A549 (cell line): ENCODE results near the gene SLC12A2. TPM values are rescaled to one million over a fixed set of nuclear protein-coding genes. Genes with fewer than 3 reads are reported as not detected.

ENCODE experiments used
- ATAC-seq, 2 experiments: fragments of 200-7000 bp in 1 of 2; fragments of >200 bp in 1 of 2; cut with Nextera tagmentation in 1 of 2; cut with Tn5 transposase in 1 of 2; 3 replicates each; pipeline versions ENCODE4 v1.8.0 to v1.9.1; 2018 to 2020; ENCODE audit warnings: mild to moderate bottlenecking in 1 of 2, moderate library complexity in 1 of 2
- CTCF ChIA-PET: fragments of 300-600 bp; sonication (Branson Sonifier 250); formaldehyde crosslinking; extraction: SDS; loops from one replicate; lab custom pipeline; 2021; ENCODE audit warnings: antibody characterized with exemption, inconsistent platforms; lab: Yijun Ruan, JAX
- POLR2A ChIA-PET: fragments of 350-600 bp; formaldehyde crosslinking; extraction: SDS; loops from one replicate; lab custom pipeline; 2021; ENCODE audit warnings: antibody characterized with exemption, inconsistent platforms; lab: Yijun Ruan, JAX
- DNase-seq, 2 experiments: peaks; one replicate each; pipeline versions ENCODE4 v3.0.0 to v3.0.0-alpha.2; 2011 to 2016; ENCODE audit warnings: low read depth in 1 of 2, low spot score in 1 of 2
- FAIRE-seq: peaks from 2 replicates; lab custom pipeline; 2011; peaks lifted over from hg19 to GRCh38; lab: Jason Lieb, UNC
- H3K27ac ChIP-seq, 2 experiments: fragments of >200 bp; sonication (Bioruptor Twin); formaldehyde crosslinking; 3 replicates each; pipeline ENCODE4 v1.5.1; 2016 to 2017
- H3K4me1 ChIP-seq: fragments of >200 bp; sonication (Bioruptor Twin); formaldehyde crosslinking; 3 replicates; pipeline ENCODE4 v1.6.1; 2016
- H3K4me2 ChIP-seq: fragments of >200 bp; sonication (Bioruptor Twin); formaldehyde crosslinking; 3 replicates; pipeline ENCODE4 v1.6.1; 2016
- H3K4me3 ChIP-seq: fragments of >200 bp; sonication (Bioruptor Twin); formaldehyde crosslinking; 3 replicates; pipeline ENCODE4 v1.5.1; 2016
- H3K9me3 ChIP-seq: fragments of >200 bp; sonication (Bioruptor Twin); formaldehyde crosslinking; 3 replicates; pipeline ENCODE4 v1.6.1; 2016
- BCL3 ChIP-seq: fragments of >200 bp; sonication (Bioruptor Twin); formaldehyde crosslinking; IDR thresholded peaks from 3 replicates; pipeline ENCODE4 v1.6.1; 2016
- BHLHE40 ChIP-seq: IDR thresholded peaks from 2 replicates; pipeline ENCODE4 v1.6.1; 2012; ENCODE audit warnings: low read depth, low read length, inconsistent platforms
- CHD2 ChIP-seq: fragments of 150-350 bp; IDR thresholded peaks from 2 replicates; pipeline ENCODE4 v1.6.1; 2014; ENCODE audit warnings: low read length; ENCODE audit not compliant: partially characterized antibody
- CTCF ChIP-seq: fragments of >200 bp; sonication (Bioruptor Twin); formaldehyde crosslinking; IDR thresholded peaks from 3 replicates; pipeline ENCODE4 v1.5.1; 2016
- HOXB5 ChIP-seq: fragments of 250-450 bp; sonication (Bioruptor Pico); IDR thresholded peaks from 2 replicates; pipeline ENCODE4 v1.5.0; 2020; ENCODE audit warnings: mild to moderate bottlenecking, moderate library complexity
- JUN ChIP-seq, 2 experiments: fragments of >200 bp; sonication (Bioruptor Twin); formaldehyde crosslinking; IDR thresholded peaks; 2 replicates in 1 of 2; 3 replicates in 1 of 2; pipeline ENCODE4 v1.6.1; 2016 to 2017
- KDM1A ChIP-seq: fragments of 200-600 bp; sonication (generic); IDR thresholded peaks from 2 replicates; pipeline ENCODE4 v1.6.1; 2016; ENCODE audit warnings: low read depth, mild to moderate bottlenecking
- MAFK ChIP-seq: fragments of 450-650 bp; IDR thresholded peaks from 2 replicates; pipeline ENCODE4 v1.6.1; 2014; ENCODE audit not compliant: partially characterized antibody
- MAX ChIP-seq: IDR thresholded peaks from 2 replicates; pipeline ENCODE4 v1.6.1; 2012
- NFE2L2 ChIP-seq: fragments of 150-350 bp; conservative IDR thresholded peaks from 2 replicates; pipeline ENCODE4 v1.6.1; 2014; ENCODE audit warnings: low read length
- NPAS2 ChIP-seq: fragments of 250-450 bp; sonication (Bioruptor Pico); IDR thresholded peaks from 2 replicates; pipeline ENCODE4 v1.8.0; 2022; ENCODE audit warnings: mild to moderate bottlenecking, moderate library complexity, borderline replicate concordance
- NR3C1 ChIP-seq: fragments of >200 bp; sonication (Bioruptor Twin); formaldehyde crosslinking; IDR thresholded peaks from 3 replicates; pipeline ENCODE4 v1.6.1; 2017
- PHF8 ChIP-seq: fragments of 200-600 bp; sonication (generic); IDR thresholded peaks from 2 replicates; pipeline ENCODE4 v1.6.1; 2016; ENCODE audit warnings: low read depth, mild to moderate bottlenecking, antibody characterized with exemption, moderate library complexity, borderline replicate concordance
- POLR2AphosphoS2 ChIP-seq: conservative IDR thresholded peaks from 2 replicates; pipeline ENCODE4 v1.6.1; 2012; ENCODE audit warnings: low read length, improper control_type of control experiment, inconsistent platforms
- RAD21 ChIP-seq, 2 experiments: fragments of >200 bp in 1 of 2; sonication (Bioruptor Twin) in 1 of 2; formaldehyde crosslinking in 1 of 2; IDR thresholded peaks in 1 of 2; conservative IDR thresholded peaks in 1 of 2; 2 replicates in 1 of 2; 3 replicates in 1 of 2; pipeline ENCODE4 v1.6.1; 2012 to 2018; ENCODE audit warnings: inconsistent platforms in 1 of 2
- SMC3 ChIP-seq: fragments of >200 bp; sonication (Bioruptor Twin); formaldehyde crosslinking; IDR thresholded peaks from 3 replicates; pipeline ENCODE4 v1.6.1; 2018; ENCODE audit warnings: inconsistent platforms
- ZNF302 ChIP-seq: fragments of 250-450 bp; sonication (Bioruptor Pico); IDR thresholded peaks from 2 replicates; pipeline ENCODE4 v1.9.0; 2021; ENCODE audit warnings: inconsistent platforms, mild to moderate bottlenecking, moderate library complexity
- ZSCAN20 ChIP-seq: fragments of 250-450 bp; sonication (Bioruptor Pico); IDR thresholded peaks from 2 replicates; pipeline ENCODE4 v1.8.0; 2022; ENCODE audit warnings: mild to moderate bottlenecking, moderate library complexity
- WGBS: methylation state at CpG from one replicate; pipeline ENCODE4 v1.1.6; 2017; ENCODE audit errors: missing lambda C conversion rate; 5-methylcytosine and 5-hydroxymethylcytosine counted together
- polyA plus RNA-seq, 4 experiments: library from polyadenylated mRNA; depleted of rRNA in 3 of 4; stranded (reverse); fragments of >200 nt; fragmentation: RNase III in 1 of 4; extraction: RNeasy Plus Mini Kit Qiagen cat#74134 plus additional on column Dnase treatment in 1 of 4; gene quantifications; 2 replicates in 3 of 4; 3 replicates in 1 of 4; pipeline ENCODE4 v1.2.3, GENCODE V29; 2011 to 2017
- TF ChIP-seq, protein P1 (sequence below): fragments of >200 bp; sonication (Bioruptor Twin); formaldehyde crosslinking; IDR thresholded peaks from 2 replicates; pipeline ENCODE4 v1.6.1; 2016

The SLC12A2 gene
- polyA plus RNA-seq, 2 of the 4 experiments (the other 2 are of a cell fraction), result 17.1 to 99.9 TPM

GRCh38 chr5:128083811-128084227 is 253 bp downstream of the SLC12A2 start:
- ATAC-seq (peak; percentile 51 to 67), DNase-seq (peak in 1 of 2 experiments; percentile 59), FAIRE-seq (no peak)
- Histone ChIP-seq H3K27ac (peak overlapping the region; percentile 95 to 99), H3K4me3 (peak overlapping the region; percentile 88), H3K9me3 (no peaks in the 10 kb centered on the region), H3K4me1 (peaks cover 44% of the 10 kb centered on the region; the same call in 2 of the 3 replicates), H3K4me2 (peak overlapping the region; percentile 87)
- ChIA-PET POLR2A (interaction anchor here (0.6 to 2.3 kb wide), 8 partner anchors 124 to 327 kb away, joined by 3 to 11 read pairs (median 4); no protein-coding TSS in a partner anchor), CTCF (interaction anchor here (0.6 to 3.0 kb wide), 16 partner anchors 9 to 585 kb away, joined by 3 to 15 read pairs (median 3); no protein-coding TSS in a partner anchor)
- TF ChIP-seq BCL3 (peak; percentile 85; the same call in 1 of the 3 replicates), JUN (IDR thresholded peaks at IDR 0.05) (peak in 1 of 2 experiments; percentile 62; a peak in 1 of 5 replicates), POLR2AphosphoS2 (no peak), MAFK (no peak), PHF8 (peak; percentile 21; the same call in 1 of the 2 replicates), RAD21 (conservative IDR thresholded peaks at IDR 0.05 in 1 of 2, IDR thresholded peaks at IDR 0.05 in 1 of 2) (peak; percentile 53 to 75), CTCF (peak; percentile 55), SMC3 (peak; percentile 67)
- TF ChIP-seq, protein P1, sequence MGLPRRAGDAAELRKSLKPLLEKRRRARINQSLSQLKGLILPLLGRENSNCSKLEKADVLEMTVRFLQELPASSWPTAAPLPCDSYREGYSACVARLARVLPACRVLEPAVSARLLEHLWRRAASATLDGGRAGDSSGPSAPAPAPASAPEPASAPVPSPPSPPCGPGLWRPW, result no peak
- 0% methylated on average over 2 of the region's 53 CpGs for WGBS

GRCh38 chr5:128084228-128085167 is 932 bp downstream of the SLC12A2 start:
- DNase-seq (peak in 1 of 2 experiments; percentile 29), FAIRE-seq (no peak), ATAC-seq (peak; percentile 2 to 22)
- Histone ChIP-seq H3K9me3 (no peaks in the 10 kb centered on the region), H3K4me1 (peaks cover 37% of the 10 kb centered on the region; the same call in 2 of the 3 replicates), H3K27ac (peak overlapping the region; percentile 95 to 99), H3K4me2 (peak overlapping the region; percentile 87), H3K4me3 (peak overlapping the region; percentile 88)
- ChIA-PET CTCF (interaction anchor here (0.7 to 3.0 kb wide), 17 partner anchors 9 to 584 kb away, joined by 3 to 15 read pairs (median 3); no protein-coding TSS in a partner anchor), POLR2A (interaction anchor here (0.6 to 2.3 kb wide), 8 partner anchors 125 to 328 kb away, joined by 3 to 11 read pairs (median 4); no protein-coding TSS in a partner anchor)
- 3% methylated on average over 48 of the region's 71 CpGs for WGBS
- TF ChIP-seq ZSCAN20 (CRISPR knock-in tag) (no peak), NR3C1 (no peak), MAFK (no peak), HOXB5 (CRISPR knock-in tag) (0 out of 2 replicates have a peak, but pooled peaks have one; percentile 17), NPAS2 (CRISPR knock-in tag) (no peak), MAX (peak; percentile 27; the same call in 1 of the 2 replicates), ZNF302 (CRISPR knock-in tag) (no peak)

DNA sequence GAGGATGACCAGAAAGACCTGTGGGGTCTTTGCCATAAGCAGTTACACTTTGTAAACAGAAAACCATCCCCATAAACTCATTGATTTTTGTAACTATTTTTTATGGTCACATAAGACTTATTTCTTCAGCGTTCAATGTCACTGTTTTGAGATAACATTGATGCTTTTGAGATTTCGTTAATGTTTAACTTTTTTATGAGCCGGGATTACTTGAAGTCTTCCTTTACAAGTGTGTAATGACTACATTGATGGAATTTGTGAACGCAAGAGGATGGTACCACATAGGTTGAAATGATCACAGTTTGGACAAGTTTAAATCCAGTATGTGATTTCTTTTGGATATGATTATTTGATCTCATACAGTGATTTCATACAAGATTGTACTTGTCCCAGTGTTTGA is 1.8 kb downstream of the SLC12A2 start:
- FAIRE-seq, result peak; percentile 18

More for the DNA sequence above, 1.8 kb downstream of the SLC12A2 start:
- ChIA-PET POLR2A (interaction anchor here (2.3 kb wide), 1 partner anchor 126 kb away, joined by 5 read pairs; no protein-coding TSS in a partner anchor), CTCF (interaction anchor here (0.9 to 2.0 kb wide), 3 partner anchors 175 to 210 kb away, joined by 4 to 13 read pairs (median 4); no protein-coding TSS in a partner anchor)
- 2% methylated on average over 4 of the region's 4 CpGs for WGBS
- DNase-seq (peak in 1 of 2 experiments; percentile 26), ATAC-seq (no peak)
- H3K9me3 ChIP-seq, result no peaks in the 10 kb centered on the region
- peak overlapping the region; percentile 87 for H3K4me2 ChIP-seq
- TF ChIP-seq NFE2L2 (no peak), KDM1A (no peak), CHD2 (no peak), BHLHE40 (no peak), PHF8 (no peak)
- H3K27ac ChIP-seq, result no peak overlapping the region
- H3K4me3 ChIP-seq, result peak overlapping the region; percentile 88
- peaks cover 29% of the 10 kb centered on the region; the same call in 2 of the 3 replicates for H3K4me1 ChIP-seq
